ENCODE measurements around the gene PNP.
"Not testable (repeated sequence)": the region's sequence is repeated elsewhere in the genome, so short reads cannot be mapped to it uniquely, and the experiment has no call there.

PNP gene

DNA sequence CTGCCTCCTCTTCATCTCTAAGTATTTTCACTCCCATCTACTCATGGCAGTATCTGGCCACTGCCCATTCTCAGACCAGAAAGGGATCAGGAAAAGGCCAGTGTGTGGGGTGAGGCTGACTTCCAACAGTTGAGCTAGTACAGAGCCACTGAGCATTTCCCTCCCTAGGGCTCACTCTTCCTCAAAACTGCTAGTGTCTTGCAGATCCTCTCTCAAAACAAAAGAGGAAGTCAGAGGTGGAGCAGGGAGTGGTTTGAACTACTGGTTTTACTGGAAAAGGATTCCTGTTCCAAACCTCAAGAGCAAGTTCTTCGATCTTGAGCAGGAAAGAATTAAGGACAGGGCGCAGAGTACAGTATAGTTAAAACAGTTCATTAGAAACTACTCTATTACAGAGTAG, 24.4 kb downstream of the PNP start:
- no peak for FAIRE-seq

DNA sequence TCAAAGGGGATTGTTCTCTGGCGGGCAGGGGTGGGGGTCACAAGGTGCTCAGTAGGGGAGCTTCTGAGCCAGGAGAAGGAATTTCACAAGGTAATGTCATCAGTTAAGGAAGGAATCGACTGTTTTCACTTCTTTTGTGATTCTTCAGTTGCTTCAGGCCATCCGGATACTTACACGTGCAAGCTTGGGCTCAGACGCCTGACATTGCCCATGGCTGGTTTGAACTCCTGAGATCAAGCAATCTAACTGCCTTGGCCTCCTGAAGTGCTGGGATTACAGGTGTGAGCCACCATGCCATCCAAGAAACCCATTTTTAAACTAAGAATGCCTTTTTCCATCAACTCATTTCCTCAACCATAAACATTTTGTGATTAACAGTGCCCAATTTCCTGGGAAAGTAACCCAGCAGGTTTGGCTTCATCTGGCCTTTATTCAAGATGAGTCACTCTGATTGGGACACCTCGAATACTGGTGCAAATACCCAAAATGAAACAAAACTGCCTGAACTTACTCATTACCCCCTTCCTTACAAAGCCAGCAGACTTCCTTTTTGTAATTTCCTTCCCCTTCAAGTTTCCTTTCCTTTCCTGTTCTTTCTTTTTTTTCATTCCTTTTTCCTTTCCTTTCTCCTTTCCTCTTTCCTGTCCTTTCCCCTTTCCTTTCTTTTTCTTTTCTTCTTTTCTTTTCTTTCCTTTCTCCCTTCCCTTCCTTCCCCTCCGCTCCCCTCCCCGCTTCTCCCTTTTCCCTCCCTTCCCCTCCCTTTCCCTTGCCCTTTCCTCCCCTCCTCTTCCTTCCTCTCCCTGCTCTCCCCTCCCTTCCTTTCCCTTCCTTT, 25.9 kb downstream of the PNP start:
- FAIRE-seq = no peak

DNA sequence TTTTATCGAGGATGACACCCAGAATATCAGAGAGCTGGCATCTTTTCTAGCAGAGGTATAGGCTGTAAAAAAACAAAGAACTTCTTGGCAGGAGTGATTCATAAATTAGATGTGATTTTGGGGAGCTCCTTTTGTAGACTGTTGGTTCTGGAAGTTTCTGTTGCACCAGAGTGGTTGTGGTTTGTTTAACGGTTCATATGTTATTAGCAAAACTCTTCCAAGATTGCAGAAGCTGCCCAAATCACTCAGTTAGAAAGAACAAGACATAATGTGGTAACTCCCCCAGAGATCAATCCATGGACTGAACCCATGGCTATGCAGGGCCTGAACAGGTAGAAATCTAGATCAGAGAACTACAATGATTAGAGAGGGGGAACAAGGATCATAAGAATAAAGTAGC, 29.4 kb downstream of the PNP start:
- FAIRE-seq = no peak

DNA sequence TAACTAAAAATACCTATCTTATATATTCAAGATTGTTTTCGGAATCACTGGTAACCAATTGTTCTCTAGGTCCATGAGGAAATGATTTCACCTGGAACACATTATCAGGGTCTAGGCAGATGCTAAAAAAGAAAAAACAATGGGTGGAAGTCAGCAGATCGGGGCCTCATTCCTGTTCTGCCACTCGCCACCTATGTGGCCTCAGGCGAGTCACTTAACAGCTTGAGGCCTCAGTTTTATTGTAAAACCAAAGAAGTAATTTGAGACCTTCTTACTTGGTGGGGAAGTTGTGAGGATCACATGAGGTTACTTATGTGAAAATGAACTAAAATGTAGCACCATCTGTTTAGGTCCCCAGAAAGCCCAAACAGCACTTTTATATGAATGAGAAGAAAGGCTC, 29.9 kb downstream of the PNP start:
- FAIRE-seq = no peak

DNA sequence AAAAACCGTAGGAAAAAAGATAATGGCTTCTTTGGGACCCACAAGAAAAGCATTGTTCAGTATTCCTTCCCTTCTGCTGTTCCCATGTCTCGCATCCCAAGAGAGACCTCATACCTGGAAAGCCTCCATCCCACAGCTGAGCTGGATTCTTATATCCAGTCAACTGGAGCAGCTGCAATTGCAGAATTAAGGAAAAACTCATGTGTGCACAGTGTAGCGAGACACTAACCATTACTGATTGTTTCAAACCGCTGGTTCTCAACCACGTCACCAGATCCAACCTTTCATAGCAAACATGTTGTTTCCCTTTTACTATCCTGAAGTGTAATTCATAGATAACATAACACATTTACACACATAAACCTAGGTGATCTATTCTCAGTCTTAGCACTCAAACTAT, 30.7 kb downstream of the PNP start:
- FAIRE-seq = no peak

DNA sequence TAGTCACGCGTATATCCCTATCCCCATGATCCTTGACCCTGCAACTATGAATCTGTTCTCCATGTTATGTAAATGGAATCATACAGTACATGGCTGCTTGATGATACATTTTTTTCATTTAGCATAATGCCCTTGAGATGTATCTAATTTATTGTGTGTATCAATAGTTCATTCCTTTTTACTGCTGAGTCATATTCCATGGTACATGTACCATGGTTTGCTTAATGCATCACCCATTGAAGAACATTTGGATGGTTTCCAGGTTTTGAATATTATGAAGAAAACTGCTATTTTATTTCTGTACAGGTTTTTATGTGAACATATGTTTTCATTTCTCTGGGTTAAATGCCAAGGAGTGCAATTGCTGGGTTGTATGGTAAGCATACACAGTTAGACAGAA, 32.1 kb downstream of the PNP start:
- no peak for FAIRE-seq

DNA sequence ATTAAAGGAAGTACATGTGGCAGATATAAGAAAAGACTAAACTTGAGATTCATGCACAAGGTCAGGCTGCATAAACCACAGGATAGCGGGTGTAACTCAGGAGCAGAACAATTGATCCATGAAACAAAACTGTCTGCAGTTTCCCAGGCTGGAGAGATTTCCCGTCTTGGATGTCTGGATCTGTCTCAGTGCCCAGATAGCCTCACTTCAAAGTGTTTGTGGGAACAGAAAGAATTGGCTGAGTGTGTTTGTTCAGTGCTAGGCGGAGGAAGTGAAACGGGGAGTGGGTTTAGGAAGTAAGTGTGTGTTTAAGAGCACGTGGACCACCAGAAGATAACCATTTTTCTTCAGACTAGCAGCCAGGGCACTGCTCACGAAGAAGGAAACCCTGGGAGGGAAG, 34.7 kb downstream of the PNP start:
- no peak for FAIRE-seq

DNA sequence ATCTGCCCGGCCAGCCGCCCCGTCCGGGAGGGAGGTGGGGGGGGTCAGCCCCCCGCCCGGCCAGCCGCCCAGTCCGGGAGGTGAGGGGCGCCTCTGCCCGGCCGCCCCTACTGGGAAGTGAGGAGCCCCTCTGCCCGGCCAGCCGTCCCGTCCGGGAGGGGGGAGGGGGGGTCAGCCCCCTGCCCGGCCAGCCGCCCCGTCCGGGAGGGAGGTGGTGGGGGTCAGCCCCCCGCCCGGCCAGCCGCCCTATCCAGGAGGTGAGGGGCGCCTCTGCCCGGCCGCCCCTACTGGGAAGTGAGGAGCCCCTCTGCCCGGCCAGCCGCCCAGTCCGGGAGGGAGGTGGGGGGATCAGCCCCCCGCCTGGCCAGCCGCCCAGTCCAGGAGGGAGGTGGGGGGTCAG, 37.1 kb downstream of the PNP start:
- FAIRE-seq = not testable (repeated sequence)

DNA sequence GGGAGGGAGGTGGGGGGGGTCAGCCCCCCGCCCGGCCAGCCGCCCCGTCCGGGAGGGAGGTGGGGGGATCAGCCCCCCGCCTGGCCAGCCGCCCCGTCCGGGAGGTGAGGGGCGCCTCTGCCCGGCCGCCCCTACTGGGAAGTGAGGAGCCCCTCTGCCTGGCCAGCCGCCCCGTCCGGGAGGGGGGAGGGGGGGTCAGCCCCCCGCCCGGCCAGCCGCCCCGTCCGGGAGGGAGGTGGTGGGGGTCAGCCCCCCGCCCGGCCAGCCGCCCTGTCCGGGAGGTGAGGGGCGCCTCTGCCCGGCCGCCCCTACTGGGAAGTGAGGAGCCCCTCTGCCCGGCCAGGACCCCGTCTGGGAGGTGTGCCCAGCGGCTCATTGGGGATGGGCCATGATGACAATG, 37.5 kb downstream of the PNP start:
- not testable (repeated sequence) for FAIRE-seq

DNA sequence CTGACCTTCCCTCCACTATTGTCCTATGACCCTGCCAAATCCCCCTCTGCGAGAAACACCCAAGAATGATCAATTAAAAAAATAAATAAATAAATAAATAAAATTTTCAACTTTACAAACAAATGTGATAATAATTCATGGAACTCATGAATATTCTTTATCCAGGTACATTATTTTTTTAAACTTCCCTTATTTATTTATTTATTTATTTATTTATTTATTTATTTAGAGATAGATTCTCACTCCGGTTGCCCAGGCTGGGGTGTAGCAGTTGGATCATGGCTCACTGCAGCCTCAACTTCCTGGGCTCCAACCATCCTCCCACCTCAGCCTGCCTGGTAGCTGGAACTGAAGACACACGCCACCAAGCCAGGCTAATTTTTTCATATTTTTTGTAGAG, 38.3 kb downstream of the PNP start:
- FAIRE-seq = not testable (repeated sequence)

DNA sequence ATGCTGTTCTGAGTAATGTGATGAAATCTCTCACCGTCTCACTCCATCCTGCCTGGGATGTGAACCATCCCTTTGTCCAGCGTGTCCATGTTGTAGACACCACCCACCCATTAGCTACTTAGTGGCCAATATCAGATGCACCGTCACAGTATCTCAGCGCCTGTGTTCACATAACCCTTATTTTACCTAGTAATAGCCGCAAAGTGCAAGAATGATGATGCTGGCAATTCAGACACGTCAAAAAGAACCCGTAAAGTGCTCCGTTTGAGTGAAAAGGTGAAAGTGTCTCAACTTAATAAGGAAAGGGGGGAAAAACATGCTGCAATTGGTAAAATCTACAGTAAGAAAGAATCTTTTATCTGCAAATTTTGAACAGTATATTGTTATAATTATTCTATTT, 39.2 kb downstream of the PNP start:
- no peak for FAIRE-seq

DNA sequence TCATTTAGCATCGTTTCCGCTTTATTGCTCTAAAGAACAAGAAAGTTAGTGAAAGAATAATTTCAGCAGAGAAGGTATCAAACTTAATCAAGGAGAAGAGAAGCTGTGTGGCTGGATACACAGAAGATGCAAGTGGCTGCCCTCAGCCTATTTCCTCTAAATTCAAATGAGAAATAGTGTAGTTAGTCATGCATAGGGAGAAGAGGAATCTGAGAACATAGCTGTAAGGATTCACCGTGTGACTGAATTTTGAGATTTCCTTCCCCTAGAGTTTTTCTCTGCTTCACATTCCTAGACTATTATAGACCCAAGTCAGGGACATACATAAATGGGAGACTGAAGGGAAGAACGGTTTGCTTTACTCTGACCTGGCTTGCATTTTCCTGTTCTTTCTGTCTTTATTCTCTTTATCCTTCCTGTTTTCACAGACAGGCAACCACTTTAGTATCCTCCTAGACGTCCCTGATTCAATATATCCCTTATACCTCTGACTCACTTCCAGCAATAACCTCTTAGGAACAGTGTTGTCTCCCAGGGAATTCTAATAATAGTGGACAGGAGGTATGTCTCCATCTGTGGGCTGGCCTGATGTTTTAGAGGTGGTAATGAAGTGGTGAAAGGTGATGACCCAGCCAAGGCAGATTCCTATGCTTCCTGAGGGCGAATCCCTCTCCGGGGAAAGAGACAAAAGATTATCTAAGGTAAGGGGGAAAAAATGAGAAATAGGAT, 43.1 kb downstream of the PNP start:
- no peak for FAIRE-seq

DNA sequence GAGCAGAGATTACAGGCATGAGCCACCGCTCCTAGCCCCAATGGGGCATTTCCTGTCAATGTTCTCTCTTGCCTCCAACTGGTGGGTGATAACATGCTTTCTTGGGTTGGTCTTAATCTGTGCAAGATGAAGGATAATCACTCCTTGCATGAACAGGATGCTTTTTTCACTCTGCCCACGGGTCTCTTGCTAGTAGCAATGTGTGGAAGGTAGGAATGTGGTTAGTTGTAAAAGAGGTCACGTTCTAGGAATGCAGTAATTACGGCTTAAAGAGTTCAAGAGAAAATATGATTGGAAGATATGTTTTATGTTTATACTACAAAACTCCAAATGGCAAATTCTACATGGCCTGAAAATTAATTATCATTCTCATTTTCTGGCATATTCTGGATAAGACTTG, 46.6 kb downstream of the PNP start:
- no peak for FAIRE-seq

DNA sequence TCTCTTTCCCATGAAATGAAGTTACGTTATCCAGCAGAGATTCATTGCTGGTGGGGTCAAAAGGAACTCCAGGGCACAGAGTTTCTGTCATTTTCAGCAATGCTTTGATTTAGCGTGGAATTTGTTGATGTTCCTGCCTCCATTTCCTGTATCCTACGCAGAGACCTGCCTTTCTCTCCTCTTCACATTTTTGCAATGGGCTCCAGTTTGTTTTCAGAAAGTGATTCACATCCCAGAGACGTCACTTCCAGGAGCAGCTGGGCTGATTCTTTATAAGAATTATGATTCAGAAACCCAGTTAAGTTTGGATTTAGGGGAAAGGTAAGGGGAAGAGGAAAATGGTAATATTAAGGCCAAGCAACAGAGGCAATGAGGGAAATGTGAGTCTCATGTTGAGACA, 47.7 kb downstream of the PNP start:
- no peak for FAIRE-seq

DNA sequence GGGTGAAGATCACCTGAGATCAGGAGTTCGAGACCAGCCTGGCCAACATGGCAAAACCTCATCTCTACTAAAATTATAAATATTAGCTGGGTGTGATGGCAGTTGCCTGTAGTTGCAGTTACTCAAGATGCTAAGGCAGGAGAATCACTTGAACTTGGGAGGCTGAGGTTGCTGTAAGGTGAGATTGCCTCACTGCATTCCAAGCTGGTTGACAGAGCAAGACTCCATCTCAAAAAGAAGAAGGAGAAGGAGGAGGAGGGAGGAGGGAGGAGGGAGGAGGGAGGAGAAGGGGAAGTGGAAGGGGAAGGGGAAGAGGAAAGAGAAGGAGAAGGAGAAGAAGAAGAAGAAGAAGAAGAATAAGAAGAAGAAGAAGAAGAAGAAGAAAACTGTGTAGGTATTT, 53.1 kb downstream of the PNP start:
- FAIRE-seq = no peak

DNA sequence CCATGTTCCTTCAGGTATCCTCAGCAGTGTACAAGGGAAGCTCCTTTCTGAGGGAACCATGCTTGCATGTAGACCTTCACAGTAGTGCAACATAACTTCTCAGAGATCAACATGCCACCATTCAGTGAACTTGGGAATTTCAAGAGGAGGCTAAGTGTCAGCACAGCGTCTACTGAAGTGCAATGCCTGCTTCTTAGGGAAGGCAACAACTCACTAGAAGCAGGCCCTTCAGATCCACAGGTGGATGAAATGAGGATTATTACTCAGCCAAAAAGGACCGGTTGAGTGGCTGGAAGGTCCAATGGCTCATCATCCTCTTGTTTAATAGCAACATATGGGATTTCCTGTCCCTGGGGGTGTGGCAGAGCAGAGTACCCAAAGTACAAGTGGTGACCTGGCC, 54.8 kb downstream of the PNP start:
- FAIRE-seq = no peak
